GM21723 (cell line): ENCODE measurements around the gene TRANK1.

ENCODE experiments used
- ATAC-seq: cut with Tn5 transposase; IDR thresholded peaks from one replicate; pipeline ENCODE4 v1.9.1; 2021; ENCODE audit warnings: mild to moderate bottlenecking, moderate library complexity; ENCODE audit not compliant: unreplicated experiment

The TRANK1 gene

DNA sequence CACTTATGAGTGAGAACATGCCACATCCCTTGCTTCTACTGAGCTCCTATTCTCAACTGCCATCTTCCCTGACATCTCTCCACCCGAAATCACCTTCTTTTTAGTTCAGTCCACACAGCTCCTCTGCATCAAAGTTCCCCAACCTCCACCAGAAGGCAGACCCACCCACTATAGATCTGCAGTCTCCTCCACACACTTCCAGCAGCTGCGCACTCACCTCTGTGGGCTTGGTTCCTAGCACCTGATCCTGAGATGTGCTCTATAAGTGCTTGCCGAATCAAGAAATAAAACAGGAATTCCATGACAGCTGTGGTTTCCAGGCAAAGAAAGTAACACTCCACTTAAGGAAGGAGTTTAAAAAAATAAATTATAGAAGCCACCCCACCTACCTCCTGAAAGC lies 85.4 kb downstream of the TRANK1 start:
- ATAC-seq = no peak

DNA sequence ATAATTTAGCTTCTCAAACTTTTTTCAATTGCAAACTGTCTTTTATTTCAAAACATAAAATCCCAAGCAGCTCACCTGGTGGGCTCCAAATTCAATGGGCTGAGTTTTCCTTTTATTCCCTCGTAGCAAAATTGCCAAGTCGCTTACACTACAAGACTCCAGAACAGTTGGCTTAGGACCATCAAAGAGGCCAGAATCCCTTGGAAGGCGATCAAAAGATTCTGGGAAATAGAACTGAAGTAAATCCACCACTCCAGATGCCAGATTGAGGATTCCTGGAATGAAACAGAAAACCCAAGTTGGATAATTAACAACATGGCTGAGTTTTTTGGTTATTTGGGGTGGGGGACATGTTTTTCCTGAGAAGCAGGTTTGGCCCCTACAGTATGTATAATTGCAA lies 92.8 kb downstream of the TRANK1 start:
- no peak for ATAC-seq

DNA sequence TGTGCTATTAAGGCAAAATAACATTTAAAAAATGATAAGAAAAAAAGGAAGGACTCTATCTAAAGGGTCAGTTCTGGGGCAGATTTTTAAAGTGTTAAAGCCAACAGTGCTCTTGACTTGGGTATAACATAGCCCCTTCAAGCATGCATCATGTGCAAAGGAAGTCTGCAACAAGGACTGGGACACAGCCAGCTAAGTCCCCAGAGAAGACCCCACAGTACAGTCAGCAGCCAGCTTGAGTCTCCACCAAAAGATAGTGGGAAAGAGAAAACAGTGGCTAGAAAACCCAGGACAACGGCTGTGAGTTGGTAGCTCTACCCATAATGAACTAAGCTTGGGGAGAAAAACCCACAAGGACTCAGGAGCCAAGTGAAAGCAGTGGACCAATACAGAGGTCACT lies 94.1 kb downstream of the TRANK1 start:
- ATAC-seq = no peak

DNA sequence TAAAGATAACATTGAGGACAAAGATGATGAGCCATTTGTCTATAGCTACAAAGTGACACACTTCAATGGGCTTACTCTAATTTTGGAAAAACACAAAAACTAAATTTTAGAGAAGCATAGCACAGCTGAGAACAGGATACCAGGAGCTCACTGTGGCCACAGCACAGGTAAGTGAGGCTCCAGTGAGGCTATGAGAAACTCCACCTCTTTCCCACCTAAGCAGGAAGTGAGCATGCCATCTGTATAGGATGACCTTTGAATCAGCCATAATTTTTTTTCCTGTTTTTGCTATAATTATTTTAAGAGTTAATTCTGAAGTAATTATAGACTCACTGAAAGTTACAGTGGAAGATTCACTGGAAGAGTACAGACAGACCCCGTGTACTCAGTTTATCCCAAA lies 98.4 kb downstream of the TRANK1 start:
- ATAC-seq = no peak

DNA sequence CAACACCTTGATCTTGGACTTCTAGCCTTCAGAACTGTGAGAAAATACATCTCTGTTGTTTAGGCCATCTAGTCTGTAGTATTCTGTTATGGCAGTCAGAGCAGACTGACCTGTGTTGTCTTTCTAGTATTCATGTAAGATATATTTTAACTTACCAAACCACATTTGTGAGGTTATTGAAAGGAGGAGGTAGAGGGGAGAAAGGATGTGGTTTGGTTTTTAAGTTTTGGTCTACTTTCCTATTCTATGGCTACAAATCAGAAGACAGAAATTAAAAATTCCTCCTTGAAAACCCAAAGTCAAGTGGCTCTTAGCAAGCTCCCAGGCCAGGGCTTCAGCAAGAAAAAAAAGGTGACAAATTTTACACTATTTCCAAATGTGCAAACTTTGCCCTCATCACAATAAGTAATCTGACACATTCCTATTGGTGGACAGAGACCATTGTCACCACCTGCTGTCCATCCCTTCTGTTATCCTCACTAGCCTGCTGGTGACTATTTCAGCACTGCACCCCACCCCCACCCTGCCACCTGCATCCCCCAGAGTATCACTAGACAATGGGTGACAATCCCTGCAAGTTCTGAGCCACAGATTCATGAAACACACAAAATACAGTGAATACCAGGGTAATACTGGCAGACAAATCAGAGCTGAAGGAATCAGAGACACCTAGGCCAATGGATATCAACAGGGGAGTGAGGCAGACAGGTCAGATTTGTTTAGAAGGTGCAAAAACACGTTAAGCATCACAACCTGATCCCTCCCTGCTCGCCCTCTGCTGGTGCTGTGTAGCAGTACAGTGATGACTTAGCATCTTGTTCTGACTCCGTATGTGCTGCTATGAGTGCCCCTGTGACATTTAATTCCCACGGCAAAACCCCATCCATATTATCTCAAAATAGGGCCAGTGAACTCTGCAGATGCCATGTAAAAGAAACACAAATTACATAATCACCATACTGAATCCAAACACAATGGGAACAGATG lies 101.5 kb downstream of the TRANK1 start:
- peak; percentile 82 for ATAC-seq

DNA sequence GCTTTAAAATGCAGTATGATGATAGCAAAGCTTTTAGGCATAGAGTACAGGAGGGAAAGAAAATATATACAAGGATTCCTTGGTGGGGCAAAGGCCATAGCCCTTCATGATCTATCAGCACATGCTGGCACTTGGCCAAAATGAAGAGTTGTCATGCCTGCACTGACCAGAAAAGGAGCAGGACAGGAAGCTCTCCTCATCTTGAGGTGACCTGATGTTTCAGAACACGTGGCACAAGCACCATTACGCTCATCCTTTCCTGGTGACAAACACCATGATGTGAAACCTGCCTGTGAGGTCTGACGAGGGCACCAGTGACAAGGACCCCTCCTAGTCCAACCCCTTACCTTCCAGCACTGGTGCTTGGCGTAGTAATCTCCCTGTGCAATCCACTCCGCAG lies 102.6 kb downstream of the TRANK1 start:
- ATAC-seq = no peak

DNA sequence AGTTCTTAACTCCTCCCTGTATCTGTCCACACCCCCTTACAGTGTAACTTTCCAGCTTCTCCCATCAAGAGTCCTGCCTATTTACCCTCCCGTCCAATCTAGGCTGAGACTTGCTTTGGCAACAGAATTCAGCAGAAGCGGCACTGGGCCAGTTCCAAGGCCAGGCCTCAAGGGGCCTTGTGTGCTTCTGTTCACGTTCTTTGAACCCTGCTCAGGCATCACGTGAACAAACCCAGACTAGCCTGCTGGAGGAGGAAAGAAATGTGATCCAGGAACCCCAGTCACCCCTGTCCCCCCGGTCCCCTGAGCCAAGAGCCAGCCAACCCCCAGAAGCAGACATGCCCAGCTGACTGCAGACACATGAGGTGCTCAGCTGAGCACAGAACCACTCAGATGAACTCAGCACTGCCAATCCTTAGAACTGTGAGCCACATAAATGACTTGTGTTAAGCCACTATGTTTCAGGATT lies 104.4 kb downstream of the TRANK1 start:
- no peak for ATAC-seq

DNA sequence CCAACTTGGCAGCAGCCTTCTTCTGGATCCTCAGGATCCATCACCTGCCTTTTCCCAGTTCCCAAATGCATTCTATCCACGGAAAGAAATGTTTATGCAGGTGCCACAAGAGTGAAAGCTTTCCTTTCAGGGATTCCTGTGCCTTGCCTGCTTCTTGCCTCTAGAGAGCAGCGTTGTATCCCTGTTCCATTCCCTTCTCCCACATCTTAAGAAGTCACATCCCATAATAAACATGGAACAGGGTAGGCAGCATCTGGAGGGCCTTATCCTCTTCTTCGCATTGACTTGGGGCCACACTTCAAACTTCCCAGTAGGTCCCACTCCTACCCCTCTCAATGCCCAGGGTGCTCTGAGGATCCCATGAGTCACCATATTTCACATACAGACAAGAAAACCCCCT lies 107.8 kb downstream of the TRANK1 start:
- ATAC-seq = no peak

DNA sequence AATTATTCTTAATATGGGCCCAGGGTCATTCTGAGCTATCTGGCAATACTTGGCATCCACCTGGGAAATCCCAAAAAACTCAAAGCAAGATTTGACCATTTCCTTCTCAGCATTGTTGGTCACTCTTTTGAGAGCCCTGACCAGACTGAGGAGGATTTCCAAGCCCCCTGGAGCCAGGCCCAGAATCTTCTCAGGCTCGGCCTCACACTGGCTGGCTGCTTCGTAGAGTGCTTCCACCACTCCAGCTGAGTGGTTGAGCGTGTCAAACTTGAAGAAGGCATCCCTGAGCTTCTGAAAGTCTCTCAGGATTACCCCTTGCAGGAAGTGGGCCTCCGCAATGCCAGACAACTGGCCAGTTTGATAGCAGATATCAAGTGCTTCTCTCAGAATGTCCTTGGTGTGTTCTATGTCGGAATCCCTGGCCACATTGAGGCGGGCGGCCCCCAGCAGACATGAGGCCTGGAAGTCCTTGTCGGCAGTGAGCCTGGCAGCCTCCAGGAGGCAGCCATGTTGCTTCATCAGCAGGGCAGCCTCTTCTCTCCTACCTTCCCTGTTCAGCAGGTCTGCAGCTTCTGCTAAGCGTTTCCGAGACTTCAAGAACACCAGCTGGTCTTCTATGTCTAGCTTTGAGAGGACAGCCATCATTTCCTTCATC lies 111.6 kb downstream of the TRANK1 start:
- ATAC-seq = no peak

DNA sequence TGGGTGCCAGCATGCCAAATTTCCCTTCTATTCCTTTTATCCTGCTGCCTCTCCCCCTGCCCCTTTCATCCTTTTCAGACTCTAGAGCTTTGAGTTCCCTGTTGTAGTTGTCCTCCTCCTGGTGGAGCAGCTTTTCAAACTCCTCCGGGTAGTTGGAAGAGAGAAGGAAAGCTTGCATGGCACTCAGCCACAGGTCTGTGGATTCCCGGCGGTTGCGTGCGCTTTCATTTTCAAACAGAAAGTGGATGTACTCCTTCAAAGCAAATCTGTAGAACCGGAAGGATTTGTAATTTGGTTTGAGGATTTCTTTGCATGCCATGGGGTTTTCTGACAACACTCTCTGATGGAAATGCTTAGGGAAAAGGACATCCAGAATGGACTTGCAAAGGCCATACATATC lies 112.4 kb downstream of the TRANK1 start:
- no peak for ATAC-seq

DNA sequence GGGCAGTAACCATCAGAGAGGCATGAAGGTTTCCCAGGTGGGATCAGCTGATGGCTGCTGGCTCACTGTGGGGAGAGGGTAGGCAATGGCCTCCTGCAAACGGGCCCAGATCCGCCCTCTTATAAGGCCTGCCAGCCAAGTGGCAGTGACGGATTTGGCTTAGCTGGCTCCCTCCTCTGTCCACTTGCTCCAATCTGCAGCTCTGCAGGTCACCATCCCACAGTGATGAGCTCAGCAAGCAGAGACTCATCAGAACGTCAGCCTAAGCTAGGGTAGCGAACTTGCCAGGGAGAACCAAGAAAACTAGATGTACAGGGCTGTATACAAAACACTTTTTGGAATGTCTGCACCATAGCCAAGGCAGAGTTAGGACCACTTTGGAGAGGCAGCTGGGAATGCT lies 117.7 kb downstream of the TRANK1 start:
- no peak for ATAC-seq

DNA sequence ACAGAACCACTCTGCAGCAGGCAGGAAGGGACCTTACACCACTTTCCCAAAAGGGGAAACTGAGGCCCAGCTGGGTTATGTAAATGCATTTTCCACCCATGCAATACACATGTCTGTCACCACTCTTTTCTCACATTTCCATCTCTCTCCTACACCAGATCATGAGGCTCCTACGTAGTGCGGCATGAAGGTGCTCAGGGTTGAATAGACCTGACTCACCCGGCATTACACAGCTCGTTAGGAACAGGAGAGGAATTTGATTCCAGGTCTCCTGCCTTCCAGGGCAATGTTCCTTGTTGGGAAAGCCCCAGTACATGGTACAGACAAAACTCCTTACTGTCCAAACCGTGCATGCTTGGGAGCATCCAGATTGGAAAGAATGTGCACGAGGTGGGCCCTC lies 118.6 kb downstream of the TRANK1 start:
- no peak for ATAC-seq

DNA sequence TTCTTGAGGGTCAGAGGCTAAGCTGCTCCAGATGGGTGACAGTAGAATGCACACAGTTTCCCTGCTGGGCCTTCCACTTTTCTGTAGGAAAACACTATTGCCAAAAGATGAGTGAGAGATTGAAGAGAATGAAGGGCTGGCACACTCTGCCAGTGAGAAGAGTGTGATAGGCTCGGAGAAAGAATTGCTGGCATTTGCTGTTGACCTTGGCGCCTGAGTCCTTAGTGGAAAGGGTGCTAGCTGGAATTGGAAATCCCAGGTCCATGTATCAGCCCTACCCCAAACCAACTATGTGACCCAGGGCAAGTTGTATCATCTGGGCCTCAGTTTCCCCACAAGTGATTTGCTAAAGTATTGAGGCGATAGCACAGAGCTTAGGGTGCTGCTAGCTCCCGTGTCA lies 120.4 kb downstream of the TRANK1 start:
- no peak for ATAC-seq

DNA sequence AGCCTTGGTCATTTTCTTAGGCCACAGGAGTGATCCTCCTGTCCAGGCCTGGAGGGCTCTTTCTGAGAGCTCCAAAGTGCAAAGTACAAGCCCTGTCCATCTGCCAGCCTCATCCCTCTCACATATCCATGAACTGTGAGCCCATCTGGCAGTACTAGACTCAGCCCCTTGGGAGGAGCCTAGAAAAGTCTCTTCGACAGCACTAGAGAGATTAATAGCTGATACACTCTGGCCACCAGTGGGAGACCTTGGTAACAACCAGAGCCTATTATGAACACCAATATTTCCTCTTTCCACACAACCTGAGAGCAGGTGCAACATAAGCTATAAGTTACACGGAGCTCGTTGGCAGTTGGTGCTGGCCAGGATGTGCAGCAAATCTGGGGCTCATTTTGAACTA lies 121.0 kb downstream of the TRANK1 start:
- ATAC-seq = no peak

DNA sequence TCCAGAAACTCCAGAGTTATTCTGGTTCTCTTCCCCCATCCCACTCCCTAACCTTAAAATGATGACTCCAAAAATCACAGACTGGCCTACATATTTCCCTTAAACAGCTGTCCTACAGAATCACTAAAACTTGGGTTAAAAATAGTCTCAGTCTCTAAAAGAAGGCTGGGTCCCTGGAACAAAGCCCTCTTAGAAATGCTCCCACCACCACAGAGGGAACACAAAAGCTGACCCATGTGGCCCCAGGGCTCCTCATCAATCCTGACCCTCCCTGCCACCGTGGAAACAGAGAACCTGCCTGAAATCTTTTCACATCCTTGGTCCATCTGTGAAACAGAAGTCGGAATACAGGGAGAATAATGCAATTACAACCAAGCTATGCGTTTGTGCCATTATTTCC lies 124.8 kb downstream of the TRANK1 start:
- ATAC-seq = no peak

DNA sequence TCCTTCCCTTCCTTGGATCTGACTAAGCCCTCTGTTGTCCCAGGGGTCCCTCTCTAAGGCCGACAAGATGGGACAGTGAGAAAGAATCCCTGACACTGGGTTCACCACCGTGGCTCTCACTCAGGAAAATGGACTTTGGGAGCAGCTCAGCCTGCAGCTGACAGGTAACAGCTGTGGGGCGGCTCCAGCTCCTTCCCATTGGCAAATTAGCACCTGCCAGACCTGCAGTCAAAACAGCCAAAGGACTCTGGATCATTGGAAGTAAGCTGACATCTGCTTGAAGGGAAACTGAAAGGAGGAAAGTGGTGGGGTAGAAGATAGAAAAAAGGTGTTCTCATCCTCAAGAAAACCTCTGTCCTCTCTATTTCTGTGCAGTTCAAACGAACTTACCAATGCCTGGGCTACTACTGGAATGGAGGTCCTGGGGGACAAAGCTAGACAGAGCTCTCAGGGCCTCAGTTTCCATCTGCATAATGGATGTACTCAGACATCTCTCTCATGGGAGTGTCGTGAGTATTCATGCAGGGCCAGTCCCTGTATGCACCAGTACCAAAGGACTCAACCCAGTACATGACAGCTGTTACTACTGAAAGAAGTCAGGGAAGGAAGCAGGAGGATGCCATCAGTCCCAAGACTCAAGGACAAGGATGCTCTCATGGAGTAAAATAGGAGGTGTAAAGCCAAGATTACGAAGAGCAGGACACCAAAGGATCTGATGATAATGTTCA lies 126.9 kb downstream of the TRANK1 start:
- ATAC-seq = no peak

DNA sequence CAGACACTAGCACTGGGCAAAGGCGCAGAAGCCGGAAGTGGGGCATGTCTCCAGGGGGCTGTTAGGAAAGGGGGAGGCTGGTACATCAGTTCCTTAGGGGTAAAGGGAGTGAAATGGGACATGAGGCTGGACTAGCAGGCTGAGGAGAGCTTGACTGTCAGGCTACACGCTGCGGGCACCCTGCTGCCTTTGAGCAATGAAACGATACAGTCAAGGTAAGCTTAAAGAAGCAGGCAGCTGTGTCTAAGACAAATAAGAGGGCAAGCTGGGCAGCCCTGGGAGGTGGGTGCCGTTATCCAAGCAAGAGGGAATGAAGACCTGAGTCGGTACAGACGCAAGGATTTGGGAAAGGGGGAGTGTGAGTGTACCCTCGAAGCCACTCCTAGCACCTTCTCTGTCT lies 129.5 kb downstream of the TRANK1 start:
- ATAC-seq = no peak

DNA sequence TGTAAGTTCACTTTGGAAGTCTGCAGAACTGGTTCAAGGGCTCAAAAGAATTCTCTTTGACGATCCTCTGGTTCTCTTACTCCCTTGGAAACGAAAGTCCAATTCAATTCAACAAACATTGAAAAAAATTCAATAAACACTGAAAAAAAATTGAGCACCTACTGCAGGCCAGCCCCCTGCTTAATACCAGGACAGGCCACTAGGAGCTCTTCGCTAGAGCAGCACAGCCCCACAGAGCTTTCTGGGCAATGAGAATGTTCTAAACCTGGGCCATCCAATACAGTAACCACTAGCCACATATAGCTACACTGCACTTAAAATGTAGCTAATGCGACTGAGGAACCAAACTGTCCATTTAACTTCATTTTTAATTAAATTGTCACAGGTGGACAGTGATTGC lies 130.1 kb downstream of the TRANK1 start:
- no peak for ATAC-seq

DNA sequence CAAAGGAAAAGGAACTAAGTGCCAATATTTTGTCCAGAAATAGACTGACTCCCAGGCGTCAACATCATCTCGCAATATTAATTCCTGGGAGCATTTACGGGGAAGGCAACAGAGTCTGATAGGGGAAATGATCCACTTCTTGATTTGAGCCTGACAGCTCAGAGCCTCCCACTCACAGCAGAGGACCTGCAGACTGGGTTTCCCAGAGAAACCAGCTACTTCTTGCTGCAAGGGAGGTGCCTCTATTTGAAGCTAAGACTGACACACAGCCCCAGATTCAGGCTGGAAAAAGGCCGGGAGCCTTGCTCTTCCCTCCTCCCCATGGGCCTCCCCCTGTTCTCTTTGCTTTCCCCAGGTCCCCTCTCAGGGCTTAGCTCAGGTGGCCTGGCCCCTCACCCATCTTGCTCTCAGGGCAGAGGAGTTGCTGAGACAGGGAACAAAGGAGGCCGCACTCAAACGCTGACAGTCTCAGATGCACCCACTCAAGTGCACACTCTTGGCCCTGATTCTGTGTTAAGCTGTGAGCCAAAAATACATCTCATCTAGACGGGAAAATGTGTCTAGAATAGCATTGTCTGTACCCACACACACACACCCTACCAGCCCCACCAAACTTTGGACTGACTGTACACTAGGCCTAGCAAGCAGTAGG lies 130.7 kb downstream of the TRANK1 start:
- no peak for ATAC-seq

DNA sequence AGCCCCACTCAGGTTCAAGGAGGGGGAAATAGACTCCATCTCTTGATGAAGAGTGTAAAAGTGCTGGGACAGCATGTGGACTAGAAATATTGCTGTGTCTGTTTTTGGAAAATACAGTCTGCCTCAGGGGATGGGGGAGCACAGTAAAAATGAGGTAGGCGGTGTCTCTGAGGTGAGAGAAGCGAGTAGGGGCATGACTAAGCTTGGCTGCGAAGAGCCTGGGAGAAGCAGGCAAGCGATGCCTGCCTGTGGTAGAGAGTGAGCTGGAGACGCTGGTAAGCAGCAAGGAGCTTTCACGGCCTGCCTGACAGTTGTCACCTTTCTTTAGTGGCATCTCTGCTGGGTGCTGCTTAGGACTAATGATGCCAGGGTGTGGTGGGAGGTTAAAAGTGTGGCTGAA lies 131.5 kb downstream of the TRANK1 start:
- ATAC-seq = no peak

DNA sequence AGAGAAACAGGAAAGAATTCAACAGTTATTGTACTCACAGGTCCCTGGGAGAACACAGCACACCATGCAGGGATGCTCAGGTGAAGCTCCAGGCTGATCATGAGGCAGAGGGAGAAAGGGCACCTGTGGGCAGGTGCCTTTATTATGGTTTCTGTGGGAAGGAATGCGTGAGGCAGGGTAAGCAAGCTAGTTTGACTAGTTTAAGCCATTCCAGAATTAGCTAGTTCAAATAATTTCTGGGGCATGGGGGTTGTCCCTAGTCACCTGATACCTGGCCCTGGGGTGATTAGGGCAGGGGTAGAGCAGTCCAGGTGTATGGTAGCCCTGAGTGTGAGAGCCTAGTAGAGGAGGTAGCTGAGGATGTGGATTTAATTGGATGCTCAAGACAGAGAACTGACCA lies 132.6 kb downstream of the TRANK1 start:
- no peak for ATAC-seq
